D721Med (cell line): ENCODE results near the gene RARS2.
"Not testable (repeated sequence)": the region's sequence is repeated elsewhere in the genome, so short reads cannot be mapped to it uniquely, and the experiment has no call there.

Source experiments
- DNase-seq: peaks from one replicate; pipeline ENCODE4 v3.0.0; 2011; ENCODE audit warnings: low spot score; ENCODE audit not compliant: insufficient read length
- FAIRE-seq: peaks from 2 replicates; lab custom pipeline; 2011; peaks lifted over from hg19 to GRCh38; lab: Jason Lieb, UNC
- CTCF ChIP-seq: IDR thresholded peaks from 2 replicates; pipeline ENCODE4 v1.5.1; 2012; ENCODE audit warnings: mild to moderate bottlenecking, control low read depth; ENCODE audit not compliant: insufficient read depth; ENCODE audit errors: missing control alignments

RARS2 gene

GRCh38 chr6:87501809-87502572, 87.8 kb downstream of the RARS2 start:
- FAIRE-seq (no peak), DNase-seq (no peak)
- no peak for TF ChIP-seq CTCF

GRCh38 chr6:87498048-87498447, 91.7 kb downstream of the RARS2 start:
- no peak for FAIRE-seq
- DNase-seq, result no peak
- TF ChIP-seq CTCF, result no peak

- FAIRE-seq (no peak), DNase-seq (no peak)
- TF ChIP-seq CTCF, result no peak
Measured at GRCh38 chr6:87494761-87495422, 94.9 kb downstream of the RARS2 start.

- FAIRE-seq, DNase-seq: not testable (repeated sequence)
Measured at GRCh38 chr6:87489326-87489725, 100.5 kb downstream of the RARS2 start.

- no peak for TF ChIP-seq CTCF
- no peak for DNase-seq
- no peak for FAIRE-seq
Measured at GRCh38 chr6:87487555-87487954, 102.2 kb downstream of the RARS2 start.

- FAIRE-seq (no peak), DNase-seq (no peak)
- TF ChIP-seq CTCF, result no peak
Measured at GRCh38 chr6:87484491-87484890, 105.3 kb downstream of the RARS2 start.

GRCh38 chr6:87483929-87484328, 105.9 kb downstream of the RARS2 start:
- DNase-seq (no peak), FAIRE-seq (no peak)
- TF ChIP-seq CTCF, result peak; percentile 29
